Stimulated activated memory B cell treated with anti-CD40 and anti-IgM and Interleukin-4, amounts not matched to agents 10 μg/mL and 1 μg/mL and 100 μg/mL, for 72 hours (primary cell): ENCODE measurements around the gene ERCC8.

Source experiments
- ATAC-seq: fragments of 150-1000 bp; cut with Tn5 transposase; 2 replicates; pipeline ENCODE4 v1.10.0; 2021
- H3K27ac Mint-ChIP-seq: one replicate; pipeline ENCODE4 v1.8.0; 2022; ENCODE audit warnings: mild to moderate bottlenecking, mixed read lengths
- H3K27me3 Mint-ChIP-seq: one replicate; pipeline ENCODE4 v1.8.0; 2022; ENCODE audit warnings: mixed read lengths
- H3K36me3 Mint-ChIP-seq: one replicate; pipeline ENCODE4 v1.8.0; 2022; ENCODE audit warnings: mixed read lengths
- H3K4me1 Mint-ChIP-seq: one replicate; pipeline ENCODE4 v1.8.0; 2022; ENCODE audit warnings: mixed read lengths
- H3K4me3 Mint-ChIP-seq: one replicate; pipeline ENCODE4 v1.8.0; 2022; ENCODE audit warnings: mild to moderate bottlenecking, moderate library complexity, mixed read lengths
- H3K9me3 Mint-ChIP-seq: one replicate; pipeline ENCODE4 v1.8.0; 2022; ENCODE audit warnings: mixed read lengths

The ERCC8 gene

DNA sequence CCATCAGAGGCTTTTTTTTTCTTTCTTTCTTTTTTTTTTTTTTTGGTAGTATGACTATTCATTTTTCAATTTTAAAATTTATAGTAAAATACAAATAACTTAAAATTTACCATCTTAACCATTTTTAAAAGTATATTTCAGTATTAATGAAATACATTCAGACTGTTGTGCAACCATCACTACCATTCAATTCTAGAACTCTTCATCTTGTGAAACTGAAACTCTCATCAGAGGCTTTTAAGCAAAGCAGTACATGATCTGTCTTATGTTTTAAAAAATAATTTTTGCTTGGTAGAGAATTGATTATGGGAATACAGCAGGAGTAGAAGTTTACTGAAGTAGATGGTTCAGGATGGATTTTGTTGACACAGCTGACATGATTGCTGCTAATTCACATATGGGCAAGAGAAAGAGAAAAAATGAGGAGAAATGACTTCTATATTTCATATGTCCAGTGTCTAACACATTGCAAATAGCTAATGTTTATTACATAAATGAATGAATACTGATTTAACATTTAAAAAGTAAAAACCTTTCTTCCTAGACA is 114.2 kb downstream of the ERCC8 start:
- Mint-ChIP-seq H3K36me3 (no peaks in the 10 kb centered on the region), H3K4me1 (no peaks in the 10 kb centered on the region), H3K27me3 (no peaks in the 10 kb centered on the region), H3K4me3 (no peak overlapping the region), H3K9me3 (no peaks in the 10 kb centered on the region), H3K27ac (no peak overlapping the region)
- no peak for ATAC-seq

- no peak for ATAC-seq
- no peaks in the 10 kb centered on the region for H3K27me3 Mint-ChIP-seq
- no peaks in the 10 kb centered on the region for H3K9me3 Mint-ChIP-seq
- H3K4me1 Mint-ChIP-seq = no peaks in the 10 kb centered on the region
- no peak overlapping the region for H3K4me3 Mint-ChIP-seq
- no peak overlapping the region for H3K27ac Mint-ChIP-seq
- H3K36me3 Mint-ChIP-seq = no peaks in the 10 kb centered on the region
These were observed 115.2 kb downstream of the ERCC8 start for GRCh38 chr5:60829490-60830266.

- no peaks in the 10 kb centered on the region for H3K4me1 Mint-ChIP-seq
- H3K27ac Mint-ChIP-seq = no peak overlapping the region
These were observed 117.7 kb downstream of the ERCC8 start for GRCh38 chr5:60827201-60827600.

GRCh38 chr5:60826653-60827052 is 118.2 kb downstream of the ERCC8 start:
- Mint-ChIP-seq H3K4me1 (no peaks in the 10 kb centered on the region), H3K4me3 (no peak overlapping the region), H3K27me3 (no peaks in the 10 kb centered on the region), H3K9me3 (no peaks in the 10 kb centered on the region), H3K36me3 (no peaks in the 10 kb centered on the region), H3K27ac (no peak overlapping the region)
- ATAC-seq = peak; percentile 74

More at GRCh38 chr5:60827201-60827600, 117.7 kb downstream of the ERCC8 start:
- H3K4me3 Mint-ChIP-seq = no peak overlapping the region
- H3K27me3 Mint-ChIP-seq = no peaks in the 10 kb centered on the region
- H3K9me3 Mint-ChIP-seq = no peaks in the 10 kb centered on the region
- H3K36me3 Mint-ChIP-seq = no peaks in the 10 kb centered on the region
- no peak for ATAC-seq
